ENCODE measurements around the gene GPSM3. TPM values are rescaled to one million over a fixed set of nuclear protein-coding genes. Genes with fewer than 3 reads are reported as not detected.

Gene GPSM3
- total RNA-seq, 1 experiment from 2014 or later: 4.8 TPM

DNA sequence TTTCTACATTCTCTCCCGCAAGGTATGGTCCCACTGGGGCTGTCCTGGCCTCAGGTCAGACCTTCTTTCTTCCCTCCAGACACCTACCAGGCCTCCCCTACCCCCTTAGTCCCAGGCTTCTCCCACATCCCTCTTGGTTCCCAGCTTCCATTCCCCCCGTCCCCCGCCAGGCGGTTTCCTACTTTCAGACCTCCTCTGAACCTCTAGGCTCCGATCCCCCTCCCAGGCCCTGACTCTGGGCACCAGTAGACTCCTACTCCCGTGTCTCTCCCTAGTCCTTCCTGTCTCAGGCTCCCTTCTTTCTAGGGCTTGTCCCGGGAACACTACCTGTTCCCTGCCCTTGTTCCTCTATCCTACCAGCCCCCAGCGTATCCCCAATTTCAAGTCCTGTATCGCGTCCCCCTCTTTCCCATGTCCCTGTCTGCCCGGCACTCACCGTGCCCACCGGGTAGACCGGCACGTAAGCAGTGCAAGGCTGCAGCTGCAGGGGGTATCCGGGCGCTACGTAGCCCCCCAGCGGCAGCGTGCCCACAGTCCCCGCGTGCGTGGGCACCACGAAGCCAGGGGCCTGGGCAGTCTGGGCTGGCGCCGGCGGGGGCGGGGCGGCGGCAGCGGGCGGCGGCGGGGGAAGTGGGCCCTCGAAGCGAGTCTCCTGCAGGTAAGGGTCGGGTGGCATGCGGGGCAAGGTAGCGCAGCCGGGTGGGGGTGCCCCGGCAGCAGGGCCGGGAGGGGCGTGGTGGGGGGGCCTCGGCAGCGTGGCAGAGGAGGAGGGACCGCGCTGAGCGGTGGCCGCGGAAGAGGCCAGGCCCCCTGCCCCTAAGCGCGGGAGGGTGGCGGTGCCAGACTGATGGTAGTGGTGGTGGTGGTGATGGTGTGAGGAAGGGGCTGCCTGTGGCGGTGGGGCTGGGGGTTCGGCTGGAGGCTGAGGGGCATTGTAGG, 42.2 kb downstream of the GPSM3 start:
- H3K36me3 ChIP-seq (ENCODE audit: insufficient read depth, low read length, poor library complexity, severe bottlenecking): no peaks in the 10 kb centered on the region
- CTCF ChIA-PET: no interaction called here
- H3K27me3 ChIP-seq (replicated peaks; ENCODE audit: insufficient read depth, low read depth, low read length, poor library complexity): no peaks in the 10 kb centered on the region
- TF ChIP-seq EZH2 (IDR thresholded peaks at IDR 0.05; ENCODE audit: borderline replicate concordance, low read depth, low read length, poor library complexity, severe bottlenecking): no peak
- TF ChIP-seq, protein P1, sequence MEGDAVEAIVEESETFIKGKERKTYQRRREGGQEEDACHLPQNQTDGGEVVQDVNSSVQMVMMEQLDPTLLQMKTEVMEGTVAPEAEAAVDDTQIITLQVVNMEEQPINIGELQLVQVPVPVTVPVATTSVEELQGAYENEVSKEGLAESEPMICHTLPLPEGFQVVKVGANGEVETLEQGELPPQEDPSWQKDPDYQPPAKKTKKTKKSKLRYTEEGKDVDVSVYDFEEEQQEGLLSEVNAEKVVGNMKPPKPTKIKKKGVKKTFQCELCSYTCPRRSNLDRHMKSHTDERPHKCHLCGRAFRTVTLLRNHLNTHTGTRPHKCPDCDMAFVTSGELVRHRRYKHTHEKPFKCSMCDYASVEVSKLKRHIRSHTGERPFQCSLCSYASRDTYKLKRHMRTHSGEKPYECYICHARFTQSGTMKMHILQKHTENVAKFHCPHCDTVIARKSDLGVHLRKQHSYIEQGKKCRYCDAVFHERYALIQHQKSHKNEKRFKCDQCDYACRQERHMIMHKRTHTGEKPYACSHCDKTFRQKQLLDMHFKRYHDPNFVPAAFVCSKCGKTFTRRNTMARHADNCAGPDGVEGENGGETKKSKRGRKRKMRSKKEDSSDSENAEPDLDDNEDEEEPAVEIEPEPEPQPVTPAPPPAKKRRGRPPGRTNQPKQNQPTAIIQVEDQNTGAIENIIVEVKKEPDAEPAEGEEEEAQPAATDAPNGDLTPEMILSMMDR (conservative IDR thresholded peaks at IDR 0.05; ENCODE audit: low read depth, low read length): no peak
- H3K9me3 ChIP-seq (ENCODE audit: low read depth, low read length, poor library complexity, severe bottlenecking): no peaks in the 10 kb centered on the region
- H3K27ac ChIP-seq (ENCODE audit: low read depth, low read length, poor library complexity, severe bottlenecking): no peak overlapping the region
- intact Hi-C loops (cut with micrococcal nuclease; ENCODE audit: unreplicated experiment): no loop called here
- no peak overlapping the region for H3K4me3 ChIP-seq (ENCODE audit: low read depth, low read length, poor library complexity, severe bottlenecking)
- peaks cover 22% of the 10 kb centered on the region for H3K4me1 ChIP-seq (ENCODE audit: insufficient read depth, low read length, poor library complexity, severe bottlenecking)
- no peak for DNase-seq (ENCODE audit: low spot score)
- BruUV-seq (replicated peaks): no TSS peak
- POLR2A ChIA-PET (ENCODE audit: low non-redundant PET): no interaction called here

DNA sequence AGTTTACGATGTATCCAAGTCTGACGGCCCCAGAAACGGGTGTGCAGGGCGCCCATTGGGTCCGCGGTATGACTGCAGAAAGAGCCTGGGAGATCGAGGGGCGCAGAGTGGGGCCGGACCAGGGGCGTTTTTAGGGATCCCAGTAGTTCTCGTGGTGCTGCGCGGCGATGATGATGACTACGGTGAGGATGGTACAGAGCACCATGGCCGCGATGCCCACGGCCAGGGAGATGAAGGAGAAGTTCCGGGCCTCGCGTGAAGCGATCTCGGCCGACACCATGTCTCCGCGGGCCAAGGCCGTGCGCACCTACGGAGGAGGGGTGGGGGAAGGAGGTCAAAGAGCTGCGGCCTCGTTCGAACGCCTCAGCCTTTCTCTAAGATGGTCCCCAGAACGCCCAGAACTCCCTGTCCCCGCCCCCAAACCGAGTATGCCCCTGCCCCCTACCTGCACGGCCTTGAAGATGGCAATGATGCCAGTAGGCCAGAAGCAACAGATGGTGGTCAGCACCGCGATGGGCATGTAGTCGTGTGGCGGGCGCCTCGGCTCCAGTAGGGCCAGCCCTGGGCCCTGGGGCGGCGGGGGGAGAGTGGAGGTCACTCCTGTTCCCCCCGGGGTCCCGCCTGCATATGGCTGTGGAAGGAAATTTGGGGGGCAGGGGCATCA, 43.2 kb downstream of the GPSM3 start:
- TF ChIP-seq EZH2 (IDR thresholded peaks at IDR 0.05; ENCODE audit: borderline replicate concordance, low read depth, low read length, poor library complexity, severe bottlenecking): no peak
- TF ChIP-seq, protein P1 (conservative IDR thresholded peaks at IDR 0.05; ENCODE audit: low read depth, low read length): no peak
- H3K36me3 ChIP-seq (ENCODE audit: insufficient read depth, low read length, poor library complexity, severe bottlenecking): no peaks in the 10 kb centered on the region
- no peaks in the 10 kb centered on the region for H3K27me3 ChIP-seq (replicated peaks; ENCODE audit: insufficient read depth, low read depth, low read length, poor library complexity)
- no TSS peak for BruUV-seq (replicated peaks)
- H3K4me1 ChIP-seq (ENCODE audit: insufficient read depth, low read length, poor library complexity, severe bottlenecking): peaks cover 17% of the 10 kb centered on the region
- H3K27ac ChIP-seq (ENCODE audit: low read depth, low read length, poor library complexity, severe bottlenecking): no peak overlapping the region
- ChIA-PET CTCF (no interaction called here), POLR2A (ENCODE audit: low non-redundant PET) (no interaction called here)
- no peak for DNase-seq (ENCODE audit: low spot score)
- H3K9me3 ChIP-seq (ENCODE audit: low read depth, low read length, poor library complexity, severe bottlenecking): no peaks in the 10 kb centered on the region
- no peak overlapping the region for H3K4me3 ChIP-seq (ENCODE audit: low read depth, low read length, poor library complexity, severe bottlenecking)
- intact Hi-C loops (cut with micrococcal nuclease; ENCODE audit: unreplicated experiment): no loop called here

DNA sequence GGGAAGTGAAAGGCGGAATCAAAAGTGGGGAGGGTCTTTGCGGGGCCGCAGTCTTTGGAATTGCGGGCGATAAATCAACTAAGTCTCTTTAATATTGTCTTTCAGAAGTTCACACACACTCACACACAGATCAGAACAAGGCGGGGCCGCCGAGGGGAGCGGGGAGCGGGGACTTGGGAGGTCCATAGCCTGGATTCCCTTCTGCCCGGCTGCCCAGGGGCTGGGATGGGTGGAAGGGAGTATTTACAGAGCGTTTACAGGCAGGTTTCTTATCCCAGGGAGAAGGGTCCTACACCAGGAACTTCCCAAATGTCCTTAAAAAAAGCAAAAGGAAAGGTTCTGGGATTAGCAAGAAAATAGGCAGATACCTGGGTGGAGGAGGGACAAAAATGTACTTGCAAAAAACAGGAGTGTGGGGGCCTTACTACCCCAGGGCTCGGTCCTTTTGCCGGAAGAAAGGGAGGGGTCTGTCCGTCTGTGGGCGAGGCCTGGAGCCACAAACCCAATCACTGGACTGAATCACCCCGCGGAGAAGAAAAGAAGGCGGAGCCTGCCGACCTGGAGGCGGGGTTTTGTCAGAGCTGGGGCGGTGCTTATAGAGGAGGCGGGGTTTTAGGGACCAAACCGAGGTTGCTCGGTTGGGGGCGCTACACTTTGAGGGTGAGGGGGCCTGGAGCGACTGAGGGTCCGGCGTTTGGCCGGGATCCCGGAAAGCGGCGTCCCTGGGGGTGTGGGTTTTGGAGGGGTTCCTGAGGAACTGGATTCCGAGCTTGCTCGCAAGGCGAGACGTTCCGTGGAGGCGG, 44.0 kb downstream of the GPSM3 start:
- BruUV-seq (replicated peaks): no TSS peak
- H3K27me3 ChIP-seq (replicated peaks; ENCODE audit: insufficient read depth, low read depth, low read length, poor library complexity): no peaks in the 10 kb centered on the region
- no peaks in the 10 kb centered on the region for H3K36me3 ChIP-seq (ENCODE audit: insufficient read depth, low read length, poor library complexity, severe bottlenecking)
- H3K4me1 ChIP-seq (ENCODE audit: insufficient read depth, low read length, poor library complexity, severe bottlenecking): peaks cover 17% of the 10 kb centered on the region
- no peaks in the 10 kb centered on the region for H3K9me3 ChIP-seq (ENCODE audit: low read depth, low read length, poor library complexity, severe bottlenecking)
- TF ChIP-seq, protein P1 (conservative IDR thresholded peaks at IDR 0.05; ENCODE audit: low read depth, low read length): no peak
- no peak for TF ChIP-seq EZH2 (IDR thresholded peaks at IDR 0.05; ENCODE audit: borderline replicate concordance, low read depth, low read length, poor library complexity, severe bottlenecking)
- no peak overlapping the region for H3K27ac ChIP-seq (ENCODE audit: low read depth, low read length, poor library complexity, severe bottlenecking)
- no peak overlapping the region for H3K4me3 ChIP-seq (ENCODE audit: low read depth, low read length, poor library complexity, severe bottlenecking)
- intact Hi-C loops (cut with micrococcal nuclease; ENCODE audit: unreplicated experiment): no loop called here
- DNase-seq (ENCODE audit: low spot score): no peak
- ChIA-PET POLR2A (ENCODE audit: low non-redundant PET) (no interaction called here), CTCF (no interaction called here)

All from A673 (cell line).